KBM-7 (cell line): ENCODE results near the gene PLAC8.
"Not testable (repeated sequence)": the region's sequence is repeated elsewhere in the genome, so short reads cannot be mapped to it uniquely, and the experiment has no call there.

Experiments used
- DNase-seq: peaks from one replicate; pipeline ENCODE4 v3.0.0-alpha.2; 2015
- in situ Hi-C: fragments of 300-500 bp; cut with MboI; formaldehyde crosslinking; loops from 2 replicates; pipeline ENCODE4 v1.14.3; 2020; ENCODE audit warnings: low sequenced_read_pairs, low pct_unique_long_range_greater_than_20kb, mixed read lengths

The PLAC8 gene

GRCh38 chr4:83080561-83080960 is 34.0 kb downstream of the PLAC8 start:
- in situ Hi-C loops, result no loop called here

GRCh38 chr4:83075311-83076095 is 39.0 kb downstream of the PLAC8 start:
- in situ Hi-C loops, result no loop called here
- DNase-seq, result no peak

More at GRCh38 chr4:83080561-83080960, 34.0 kb downstream of the PLAC8 start:
- no peak for DNase-seq

GRCh38 chr4:83074783-83075182 is 39.7 kb downstream of the PLAC8 start:
- not testable (repeated sequence) for DNase-seq
- in situ Hi-C loops, result loop anchor here (25.0 kb wide), 1 partner anchor 188 kb away; no protein-coding TSS in a partner anchor

- DNase-seq, result peak; percentile 76
- in situ Hi-C loops, result loop anchor here (25.0 kb wide), 1 partner anchor 188 kb away; no protein-coding TSS in a partner anchor
These were observed 40.3 kb downstream of the PLAC8 start for GRCh38 chr4:83074086-83074704.

GRCh38 chr4:83071116-83071515 is 43.4 kb downstream of the PLAC8 start:
- in situ Hi-C loops, result loop anchor here (25.0 kb wide), 1 partner anchor 191 kb away; no protein-coding TSS in a partner anchor
- no peak for DNase-seq

GRCh38 chr4:83067058-83067639 is 47.4 kb downstream of the PLAC8 start:
- DNase-seq, result no peak
- in situ Hi-C loops, result loop anchor here (25.0 kb wide), 1 partner anchor 195 kb away; no protein-coding TSS in a partner anchor

GRCh38 chr4:83065266-83065665 is 49.3 kb downstream of the PLAC8 start:
- in situ Hi-C loops, result loop anchor here (25.0 kb wide), 1 partner anchor 197 kb away; no protein-coding TSS in a partner anchor
- peak; percentile 31 for DNase-seq

GRCh38 chr4:83062739-83063138 is 51.8 kb downstream of the PLAC8 start:
- DNase-seq, result no peak
- in situ Hi-C loops, result loop anchor here (25.0 kb wide), 1 partner anchor 200 kb away; no protein-coding TSS in a partner anchor

GRCh38 chr4:83054928-83055327 is 59.6 kb downstream of the PLAC8 start:
- in situ Hi-C loops, result loop anchor here (25.0 kb wide), 1 partner anchor 207 kb away; no protein-coding TSS in a partner anchor
- peak; percentile 35 for DNase-seq

- in situ Hi-C loops, DNase-seq: not testable (repeated sequence)
These were observed 65.7 kb downstream of the PLAC8 start for GRCh38 chr4:83048781-83049180.

GRCh38 chr4:83046693-83047473 is 67.6 kb downstream of the PLAC8 start:
- in situ Hi-C loops, result no loop called here
- DNase-seq, result no peak

GRCh38 chr4:83043801-83044407 is 70.6 kb downstream of the PLAC8 start:
- in situ Hi-C loops, result no loop called here
- no peak for DNase-seq

GRCh38 chr4:83043157-83043556 is 71.4 kb downstream of the PLAC8 start:
- DNase-seq, in situ Hi-C loops: not testable (repeated sequence)

GRCh38 chr4:83040269-83040668 is 74.3 kb downstream of the PLAC8 start:
- DNase-seq, result no peak
- in situ Hi-C loops, result no loop called here
